CD1c-positive myeloid dendritic cell (primary cell): ENCODE results near the gene ARMH1.
A peak's percentile ranks its signal among the peaks of the same experiment; 100 is the strongest.

Experiments used
- DNase-seq: peaks from one replicate; pipeline ENCODE4 v3.0.0-alpha.2; 2016; ENCODE audit errors: extremely low spot score

Gene ARMH1

DNA sequence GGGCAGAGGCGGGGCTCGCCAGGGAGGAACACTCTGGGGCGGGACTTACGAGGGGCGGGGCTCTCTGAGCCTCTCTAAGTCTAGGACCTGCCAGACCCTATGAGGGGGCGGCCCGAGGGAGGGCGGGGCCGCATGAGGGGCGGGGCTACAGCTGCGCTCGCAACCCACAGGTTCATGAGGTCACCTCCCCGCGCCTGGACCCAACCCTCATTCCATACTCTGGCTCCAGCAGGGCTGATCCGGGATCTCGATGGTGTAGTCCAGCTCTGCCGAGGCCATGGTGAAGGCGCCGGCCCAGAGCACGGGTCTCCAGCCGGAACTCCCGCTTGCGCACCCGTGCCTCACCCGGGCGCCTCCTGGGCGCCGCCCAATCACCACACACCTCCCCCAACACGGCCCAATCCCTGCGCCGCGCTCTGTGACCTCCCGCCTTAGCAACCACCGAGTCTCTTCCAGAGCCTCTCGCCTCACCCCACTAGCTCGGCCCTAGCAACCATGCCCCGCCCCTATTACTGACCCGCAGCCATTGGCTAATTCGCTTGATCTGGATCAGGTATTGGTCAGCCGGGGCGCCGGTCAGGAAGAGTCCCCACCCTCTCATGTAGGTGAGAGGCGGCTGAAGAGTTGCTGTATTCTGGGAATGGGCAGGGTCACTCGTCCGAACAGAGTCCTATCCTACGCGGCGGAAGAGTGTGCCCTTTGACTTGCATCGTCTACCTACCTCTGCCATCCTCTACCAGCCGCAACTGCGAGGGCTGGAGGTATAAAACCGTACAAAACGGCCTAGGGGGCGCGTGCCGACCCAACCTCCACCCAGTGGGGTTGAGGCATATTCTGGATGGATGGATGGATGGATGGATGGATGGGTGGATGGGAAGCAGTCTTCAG is at the start of gene ARMH1, which contains the start of gene TMEM53:
Gene ARMH1 (plus strand): TSS at position 602 of the 888 bp plus-strand sequence. CDS start 14,984 bp downstream, outside the sequence.
Gene TMEM53 (minus strand): TSS at position 369 of the 888 bp plus-strand sequence. CDS start 90 bp downstream, at position 279.
- DNase-seq = peak; percentile 98

DNA sequence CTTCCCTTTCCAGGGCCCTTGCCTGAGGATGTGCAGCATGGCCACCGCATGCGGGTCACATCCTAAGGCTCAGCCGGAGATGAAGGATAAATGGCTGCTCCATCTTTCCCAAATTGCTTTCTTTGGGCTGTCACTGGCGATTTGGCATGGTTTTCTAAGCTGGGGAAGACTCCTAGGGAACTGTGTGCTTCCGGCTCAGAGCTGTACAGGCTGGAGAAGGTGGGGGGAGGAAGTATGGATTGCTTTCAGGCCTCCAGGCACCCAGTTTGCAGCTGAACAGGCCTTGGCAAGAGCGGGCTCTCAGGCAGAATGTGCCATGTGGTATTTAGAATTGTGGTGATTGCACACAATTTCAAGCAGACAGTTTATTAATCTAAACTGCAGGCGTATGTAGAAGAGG is 49.2 kb upstream of the ARMH1 start:
- DNase-seq = no peak

DNA sequence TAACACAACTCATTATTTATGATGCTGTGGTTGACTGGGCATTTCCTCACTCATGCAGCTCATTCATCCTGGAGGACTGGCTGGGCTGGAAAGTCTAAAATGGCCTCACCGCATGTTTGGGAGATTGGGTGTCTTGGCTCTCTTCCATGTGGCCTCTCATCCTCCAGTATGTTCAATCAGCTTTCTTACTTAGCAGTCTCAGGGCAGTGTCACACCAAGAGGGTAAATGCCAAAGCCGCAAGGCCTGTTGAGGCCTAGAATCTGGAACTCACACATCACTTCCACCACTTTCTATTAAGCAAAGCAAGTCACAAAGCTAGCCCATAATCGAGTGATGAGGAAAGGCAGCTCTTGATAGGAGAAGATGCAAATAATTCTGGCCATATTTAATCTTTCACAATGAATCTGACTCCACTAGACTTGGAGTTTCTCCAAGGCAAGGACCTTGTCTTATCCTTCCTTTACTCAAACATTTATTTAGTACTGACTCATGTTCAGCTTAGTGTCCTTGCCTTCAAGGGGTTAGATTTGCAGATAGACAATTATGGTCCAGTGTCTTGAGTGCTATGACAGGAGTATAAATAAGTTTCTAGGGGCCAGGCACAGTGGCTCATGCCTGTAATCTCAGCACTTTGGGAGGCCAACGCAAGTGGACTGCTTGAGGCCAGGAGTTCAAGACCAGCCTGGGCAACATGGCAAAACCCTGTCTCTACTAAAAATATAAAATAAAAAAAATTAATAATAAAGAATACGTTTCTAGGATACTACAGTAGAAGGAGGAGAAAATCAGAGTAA is 45.4 kb upstream of the ARMH1 start:
- DNase-seq = no peak

GRCh38 chr1:44630116-44630515 is 44.4 kb upstream of the ARMH1 start:
- DNase-seq = no peak

- DNase-seq = no peak
Measured at GRCh38 chr1:44631333-44631646, 43.2 kb upstream of the ARMH1 start.

DNA sequence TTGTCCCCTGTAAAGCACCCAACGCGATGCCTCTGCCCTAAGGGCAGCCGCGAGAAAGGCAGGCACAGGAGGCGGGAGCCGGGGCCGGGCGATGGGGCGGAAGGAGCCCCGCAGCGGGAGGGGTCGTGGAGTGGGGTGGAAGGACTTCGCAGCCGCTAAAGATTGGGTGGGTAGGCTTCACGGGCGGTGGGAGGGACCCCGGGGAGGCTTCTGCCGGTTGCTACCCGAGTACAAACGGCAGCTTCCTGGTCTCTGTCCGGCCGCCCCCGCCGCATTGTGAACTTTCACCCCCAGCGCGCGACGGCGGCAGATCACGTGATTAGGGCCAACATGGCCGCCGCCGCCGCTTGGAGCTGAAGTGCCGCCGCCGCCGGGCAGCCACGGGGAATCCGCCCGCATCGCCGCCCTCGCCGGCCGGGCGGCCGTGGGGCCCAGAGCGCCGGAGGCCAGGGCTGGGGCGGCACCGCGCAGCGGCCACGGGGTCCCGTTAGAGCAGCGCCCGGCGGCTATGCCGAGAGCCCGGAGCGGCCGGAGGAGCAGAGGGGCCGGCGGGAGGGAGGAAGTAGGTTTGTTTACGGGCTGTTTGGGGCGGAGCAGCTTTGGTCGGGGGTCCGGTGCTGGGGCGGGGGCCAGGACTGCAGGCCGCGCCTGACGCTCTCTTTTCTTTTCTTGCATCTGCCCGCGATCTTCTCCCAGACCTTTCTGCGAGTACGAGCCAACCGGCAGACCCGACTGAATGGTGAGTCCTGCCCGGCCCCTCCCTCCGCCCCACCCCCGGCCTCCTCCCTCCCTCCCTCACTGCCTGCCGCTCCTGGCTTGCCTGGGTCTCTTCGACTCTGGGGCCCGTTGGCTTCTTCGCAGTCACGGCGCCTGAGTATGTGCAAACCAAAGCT is 42.6 kb upstream of the ARMH1 start:
- DNase-seq = peak; percentile 95

DNA sequence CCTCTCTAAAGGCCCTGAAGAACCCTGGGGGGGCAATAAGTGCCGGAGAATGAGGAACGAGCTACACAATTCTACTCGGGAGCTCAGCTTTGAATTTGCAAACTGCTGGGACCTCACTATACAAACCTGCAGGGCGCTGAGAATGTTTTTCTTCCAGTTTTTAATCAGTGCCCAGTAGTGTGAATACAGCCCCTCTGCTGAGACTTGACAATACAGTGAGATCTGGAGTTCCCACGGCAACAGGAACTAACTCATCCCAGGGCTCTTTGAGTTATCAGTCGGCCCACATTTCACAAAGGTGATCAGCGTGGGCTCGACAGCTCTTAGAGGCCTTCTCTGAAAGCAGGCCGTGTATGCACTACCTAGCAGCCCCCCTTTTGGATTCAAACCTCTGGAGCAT is 41.9 kb upstream of the ARMH1 start:
- DNase-seq = no peak

DNA sequence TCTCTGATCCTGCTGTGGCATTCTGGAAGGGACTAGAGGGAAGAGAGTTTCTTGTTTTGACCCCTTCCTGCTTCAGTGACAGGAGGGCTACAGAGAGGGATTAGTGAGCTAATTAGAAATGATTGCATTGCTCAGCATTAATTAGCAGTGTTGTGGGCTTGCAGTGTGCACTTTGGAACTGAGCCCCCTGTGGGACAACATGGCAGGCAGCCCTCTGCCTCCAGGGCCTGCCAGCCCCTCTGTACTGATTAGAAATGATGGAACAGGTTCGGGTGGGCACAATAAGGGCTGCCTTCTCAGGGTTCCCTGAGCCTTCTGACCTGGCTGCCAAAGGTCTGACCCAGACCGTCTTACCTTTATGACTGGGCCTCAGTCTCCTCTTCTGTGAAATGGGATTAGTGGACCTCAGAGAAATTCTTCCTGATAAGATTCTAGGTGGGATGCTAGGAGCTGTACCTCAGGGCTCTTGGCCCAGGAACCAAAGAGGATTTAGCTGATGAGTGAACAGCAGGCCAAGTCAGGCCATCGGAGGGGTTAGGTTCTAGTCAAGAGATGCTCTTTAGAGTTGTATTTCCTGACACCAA is 39.8 kb upstream of the ARMH1 start:
- DNase-seq = no peak

DNA sequence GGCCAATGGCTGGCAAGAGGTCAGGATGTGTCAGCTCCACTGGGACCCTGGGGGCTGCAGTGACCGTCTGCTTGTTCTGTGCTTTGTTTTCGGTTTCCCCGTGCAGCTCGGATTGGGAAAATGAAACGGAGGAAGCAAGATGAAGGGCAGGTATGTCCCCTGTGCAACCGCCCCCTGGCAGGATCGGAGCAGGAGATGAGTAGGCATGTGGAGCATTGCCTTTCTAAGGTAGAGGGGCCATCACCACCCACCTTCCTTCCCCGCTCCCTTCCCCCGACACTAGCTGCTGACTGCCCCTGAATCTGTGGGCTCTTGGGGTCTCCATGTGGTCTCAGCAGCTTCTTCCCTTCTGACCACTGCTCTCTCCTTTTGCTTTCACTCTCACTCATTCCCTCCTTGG is 39.1 kb upstream of the ARMH1 start:
- no peak for DNase-seq

DNA sequence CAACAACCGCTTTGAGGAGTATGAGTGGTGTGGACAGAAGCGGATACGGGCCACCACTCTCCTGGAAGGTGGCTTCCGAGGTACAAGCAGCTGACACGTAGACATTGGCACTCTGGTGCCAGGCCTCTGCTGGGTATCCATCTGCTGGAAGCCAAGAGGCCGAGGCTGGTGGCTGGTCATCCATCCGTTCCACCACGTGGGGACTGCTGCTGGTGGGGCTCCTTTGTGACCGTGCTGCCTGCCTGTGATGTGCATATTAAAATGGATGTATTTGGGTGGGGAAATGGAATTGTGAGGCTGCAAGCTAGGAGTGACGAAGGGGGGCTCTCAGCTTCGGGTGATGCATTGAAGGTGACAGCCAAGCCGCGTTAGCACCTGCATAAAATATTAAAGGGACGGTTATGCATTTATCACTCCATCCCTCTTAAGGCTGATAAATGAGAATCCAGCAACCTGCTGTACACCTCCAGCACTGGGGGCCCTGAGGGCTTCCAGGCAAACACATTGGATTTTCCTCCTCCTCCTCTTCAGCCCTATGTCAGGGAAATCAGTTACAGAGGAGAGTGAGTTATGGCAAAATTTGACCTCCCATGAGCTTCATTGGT is 38.3 kb upstream of the ARMH1 start:
- DNase-seq = no peak

GRCh38 chr1:44636688-44637598 is 37.6 kb upstream of the ARMH1 start:
- DNase-seq = no peak

DNA sequence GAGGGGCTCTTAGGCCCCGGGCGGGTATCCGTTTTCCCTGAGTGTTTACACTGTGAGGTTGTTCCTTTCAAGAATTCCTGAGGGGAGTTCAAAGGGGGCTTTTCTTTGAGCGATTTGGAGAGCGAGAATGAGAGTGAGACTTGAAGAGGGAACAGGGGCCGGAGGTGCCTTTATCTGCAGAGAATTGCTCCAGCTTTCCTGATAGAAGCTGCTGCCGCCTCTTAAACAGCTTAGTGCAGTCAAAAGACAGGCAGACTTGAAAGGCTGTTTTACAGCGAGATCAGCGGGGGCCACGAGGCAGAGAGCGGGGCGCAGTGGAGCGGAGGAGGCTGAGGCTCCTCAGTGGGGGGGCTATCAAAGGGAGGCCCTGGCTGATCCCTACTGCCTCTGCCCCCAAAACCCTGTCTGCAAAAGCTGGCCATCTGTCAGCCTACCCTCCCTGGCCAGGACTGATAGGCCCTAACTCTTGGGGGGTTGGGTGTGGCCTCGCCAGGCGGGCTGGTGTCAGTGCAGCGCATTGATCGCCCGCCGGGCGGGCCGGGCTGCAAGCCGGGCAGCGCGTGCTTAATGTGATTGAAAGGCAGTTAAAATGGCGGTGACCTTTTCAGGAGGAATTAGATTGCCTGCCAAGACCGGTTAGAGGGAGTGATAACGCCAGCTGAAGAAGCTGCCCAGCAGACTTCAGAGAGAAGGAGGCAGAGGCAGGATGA is 36.7 kb upstream of the ARMH1 start:
- no peak for DNase-seq

- no peak for DNase-seq
Measured at GRCh38 chr1:44640200-44640853, 34.2 kb upstream of the ARMH1 start.

- no peak for DNase-seq
Measured at GRCh38 chr1:44641126-44642102, 33.1 kb upstream of the ARMH1 start.

- no peak for DNase-seq
Measured at GRCh38 chr1:44642255-44642654, 32.3 kb upstream of the ARMH1 start.

GRCh38 chr1:44642925-44643324 is 31.6 kb upstream of the ARMH1 start:
- no peak for DNase-seq

GRCh38 chr1:44643721-44644334 is 30.7 kb upstream of the ARMH1 start:
- DNase-seq = no peak
